Measurements from ENCODE around the gene AJAP1. TPM values are rescaled to one million over a fixed set of nuclear protein-coding genes. Genes with fewer than 3 reads are reported as not detected.

The AJAP1 gene
- total RNA-seq, 1 experiment from 2014 or later, result not detected

- POLR2A ChIA-PET, result no interaction called here
- RAD21 ChIA-PET (ENCODE audit: low non-redundant PET in 1 of 2, low total read pairs in 2 of 2, uncharacterized antibody in 2 of 2, unreplicated experiment in 2 of 2), result no interaction called here
- no peak for DNase-seq (ENCODE audit: low read depth, low spot score)
- CTCF ChIA-PET, result no interaction called here
- TF ChIP-seq CEBPB (IDR thresholded peaks at IDR 0.05; ENCODE audit: low read depth) (no peak), REST (IDR thresholded peaks at IDR 0.05; ENCODE audit: low read depth) (no peak), EZH2phosphoT487 (IDR thresholded peaks at IDR 0.05; ENCODE audit: borderline replicate concordance) (no peak), ZNF274 (IDR thresholded peaks at IDR 0.05; ENCODE audit: low read depth, low read length) (no peak), ELF1 (IDR thresholded peaks at IDR 0.05; ENCODE audit: borderline replicate concordance, low read depth) (no peak), SIN3A (IDR thresholded peaks at IDR 0.05; ENCODE audit: low read depth) (no peak), MAX (IDR thresholded peaks at IDR 0.05) (no peak), EGR1 (IDR thresholded peaks at IDR 0.05; ENCODE audit: low read depth) (no peak), JUND (IDR thresholded peaks at IDR 0.05) (no peak), TCF7L2 (IDR thresholded peaks at IDR 0.05; ENCODE audit: borderline replicate concordance, extremely low read depth, insufficient read depth, insufficient read length) (no peak), ZBTB33 (IDR thresholded peaks at IDR 0.05; ENCODE audit: extremely low read depth, insufficient replicate concordance, low read length) (no peak), CBX3 (IDR thresholded peaks at IDR 0.05; ENCODE audit: low read depth) (no peak), SRF (IDR thresholded peaks at IDR 0.05; ENCODE audit: low read depth) (no peak), RAD21 (IDR thresholded peaks at IDR 0.05; ENCODE audit: low read depth) (no peak), EZH2 (IDR thresholded peaks at IDR 0.05) (no peak)
- no peak for ATAC-seq
- Histone ChIP-seq H3K4me1 (ENCODE audit: control insufficient read depth in 1 of 2, insufficient read depth in 2 of 2, low read length in 2 of 2) (no peaks in the 10 kb centered on the region), H3K4me3 (replicated peaks in 1 of 2; ENCODE audit: low read depth in 1 of 2, low read length in 2 of 2) (no peak overlapping the region), H2AFZ (ENCODE audit: low read depth, low read length, poor library complexity, severe bottlenecking) (no peak overlapping the region), H3K36me3 (ENCODE audit: control insufficient read depth in 1 of 2, insufficient read depth in 2 of 2, low read length in 2 of 2) (no peaks in the 10 kb centered on the region), H3K9ac (ENCODE audit: low read length) (no peak overlapping the region), H3K9me3 (ENCODE audit: control insufficient read depth in 1 of 2, insufficient read depth in 1 of 2, low read depth in 1 of 2, low read length in 2 of 2) (no peaks in the 10 kb centered on the region; a peak in 1 of 4 replicates), H4K20me1 (ENCODE audit: insufficient read depth) (no peaks in the 10 kb centered on the region), H3K27ac (ENCODE audit: low read depth, low read length) (no peak overlapping the region), H3K9me2 (ENCODE audit: insufficient read depth) (no peaks in the 10 kb centered on the region), H3K79me2 (ENCODE audit: insufficient read depth, low read length) (no peaks in the 10 kb centered on the region), H3K4me2 (ENCODE audit: low read length) (no peak overlapping the region), H3K27me3 (ENCODE audit: insufficient read depth, low read length) (no peaks in the 10 kb centered on the region)
- no TSS peak for BruUV-seq (replicated peaks)
- intact Hi-C loops (cut with micrococcal nuclease), result no loop called here
Observed at GRCh38 chr1:4796161-4797015, 142.0 kb downstream of the AJAP1 start.

All from HCT116 (cell line).